ENCODE data around the gene SCAND1.

DNA sequence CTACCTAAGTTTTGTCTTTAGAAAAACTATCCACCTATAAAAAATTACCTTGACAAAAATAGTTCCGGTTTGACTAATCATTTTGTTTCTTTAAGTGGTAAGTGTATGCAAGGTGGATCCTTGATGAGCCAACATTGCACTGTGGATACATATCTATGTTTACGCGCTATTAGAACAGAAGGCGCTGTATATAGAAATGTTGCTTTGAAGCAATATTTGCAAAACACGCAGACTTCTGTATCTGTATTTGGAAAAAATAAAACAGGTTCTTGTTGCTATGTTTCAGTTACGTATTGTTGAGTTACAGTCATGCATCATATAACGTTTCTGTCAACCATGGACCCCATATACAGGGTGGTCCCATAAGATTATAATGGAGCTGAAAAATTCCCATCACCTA lies 4.2 kb downstream of the SCAND1 start:
- TF ChIP-seq, protein P1, sequence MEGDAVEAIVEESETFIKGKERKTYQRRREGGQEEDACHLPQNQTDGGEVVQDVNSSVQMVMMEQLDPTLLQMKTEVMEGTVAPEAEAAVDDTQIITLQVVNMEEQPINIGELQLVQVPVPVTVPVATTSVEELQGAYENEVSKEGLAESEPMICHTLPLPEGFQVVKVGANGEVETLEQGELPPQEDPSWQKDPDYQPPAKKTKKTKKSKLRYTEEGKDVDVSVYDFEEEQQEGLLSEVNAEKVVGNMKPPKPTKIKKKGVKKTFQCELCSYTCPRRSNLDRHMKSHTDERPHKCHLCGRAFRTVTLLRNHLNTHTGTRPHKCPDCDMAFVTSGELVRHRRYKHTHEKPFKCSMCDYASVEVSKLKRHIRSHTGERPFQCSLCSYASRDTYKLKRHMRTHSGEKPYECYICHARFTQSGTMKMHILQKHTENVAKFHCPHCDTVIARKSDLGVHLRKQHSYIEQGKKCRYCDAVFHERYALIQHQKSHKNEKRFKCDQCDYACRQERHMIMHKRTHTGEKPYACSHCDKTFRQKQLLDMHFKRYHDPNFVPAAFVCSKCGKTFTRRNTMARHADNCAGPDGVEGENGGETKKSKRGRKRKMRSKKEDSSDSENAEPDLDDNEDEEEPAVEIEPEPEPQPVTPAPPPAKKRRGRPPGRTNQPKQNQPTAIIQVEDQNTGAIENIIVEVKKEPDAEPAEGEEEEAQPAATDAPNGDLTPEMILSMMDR (IDR thresholded peaks at IDR 0.05), result no peak
- TF ChIP-seq POLR2A (IDR thresholded peaks at IDR 0.05), result no peak

All from Peyer's patch (tissue), 4 donors.